GM12864 (cell line): Measurements from ENCODE around the gene DAB2IP.

Experiments used
- DNase-seq: peaks from one replicate; pipeline ENCODE4 v3.0.0-alpha.2; 2011; ENCODE audit warnings: low read depth
- H3K4me3 ChIP-seq: 2 replicates; pipeline ENCODE4 v1.5.1; 2011; ENCODE audit warnings: mild to moderate bottlenecking, low read depth, low read length, control low read depth
- CTCF ChIP-seq: IDR thresholded peaks from 2 replicates; pipeline ENCODE4 v1.5.1; 2011; ENCODE audit warnings: low read depth, mild to moderate bottlenecking, moderate library complexity, low read length, control low read depth, inconsistent platforms; ENCODE audit errors: missing control alignments

DAB2IP gene

GRCh38 chr9:121634329-121635261 lies 16.8 kb upstream of the DAB2IP start:
- DNase-seq: no peak
- no peak overlapping the region for H3K4me3 ChIP-seq
- peak; percentile 41 for TF ChIP-seq CTCF

GRCh38 chr9:121635300-121635876 lies 16.0 kb upstream of the DAB2IP start:
- no peak overlapping the region for H3K4me3 ChIP-seq
- no peak for DNase-seq
- no peak for TF ChIP-seq CTCF

- no peak for TF ChIP-seq CTCF
- H3K4me3 ChIP-seq: no peak overlapping the region
- DNase-seq: no peak
Measured at GRCh38 chr9:121636341-121636865, 15.0 kb upstream of the DAB2IP start.

- no peak for DNase-seq
- no peak for TF ChIP-seq CTCF
- no peak overlapping the region for H3K4me3 ChIP-seq
Measured at GRCh38 chr9:121636978-121637712, 14.3 kb upstream of the DAB2IP start.

- no peak for DNase-seq
- TF ChIP-seq CTCF: no peak
- no peak overlapping the region for H3K4me3 ChIP-seq
Measured at GRCh38 chr9:121637713-121638220, 13.7 kb upstream of the DAB2IP start.

GRCh38 chr9:121638399-121638798 lies 13.0 kb upstream of the DAB2IP start:
- no peak for TF ChIP-seq CTCF

More at GRCh38 chr9:121638399-121638798, 13.0 kb upstream of the DAB2IP start:
- no peak for DNase-seq
- H3K4me3 ChIP-seq: no peak overlapping the region
